ENCODE measurements around the gene PRKG1. TPM values are rescaled to one million over a fixed set of nuclear protein-coding genes. Genes with fewer than 3 reads are reported as not detected.

The PRKG1 gene
- total RNA-seq, 1 experiment from 2014 or later: 10.4 TPM

GRCh38 chr10:51073453-51074237 lies 642 bp upstream of the PRKG1 start:
- H2AK5ac ChIP-seq (ENCODE audit: insufficient read length, low read length): no peak overlapping the region
- TF ChIP-seq CTCF (conservative IDR thresholded peaks at IDR 0.05): no peak
- no peak overlapping the region for H2AFZ ChIP-seq (ENCODE audit: low read length)
- H3K4ac ChIP-seq (ENCODE audit: low read depth, low read length): no peak overlapping the region
- H4K91ac ChIP-seq (ENCODE audit: insufficient read length, low read depth, low read length): no peak overlapping the region
- H4K20me1 ChIP-seq (ENCODE audit: control insufficient read depth, insufficient read depth, insufficient read length): no peaks in the 10 kb centered on the region
- H3K14ac ChIP-seq (ENCODE audit: insufficient read depth, low read length): peak overlapping the region; percentile 21
- H3K79me1 ChIP-seq (ENCODE audit: insufficient read depth, low read depth, low read length, poor library complexity, severe bottlenecking): no peaks in the 10 kb centered on the region
- H3K27me3 ChIP-seq (ENCODE audit: insufficient read depth, low read length): no peaks in the 10 kb centered on the region; the same call in 1 of the 2 replicates
- no peak overlapping the region for H2BK15ac ChIP-seq (ENCODE audit: low read depth, low read length)
- peak; percentile 63 for DNase-seq
- H3K9ac ChIP-seq (ENCODE audit: extremely low read depth, insufficient read length, low read length): peak overlapping the region; percentile 20
- no peak overlapping the region for H2BK5ac ChIP-seq (ENCODE audit: insufficient read length, low read length)
- WGBS (ENCODE audit: extremely low coverage, insufficient read length, low lambda C conversion rate): no CpG with 5 or more reads among the region's 50 CpGs
- no peak overlapping the region for H3K27ac ChIP-seq (ENCODE audit: insufficient read length, low read depth, low read length)
- Mint-ChIP-seq H3K27me3 (ENCODE audit: low read depth) (peaks cover 38% of the 10 kb centered on the region), H3K4me3 (peak overlapping the region; percentile 93 to 94), H3K36me3 (ENCODE audit: insufficient read depth in 1 of 3, low read depth in 3 of 3) (no peaks in the 10 kb centered on the region; a peak in 1 of 7 replicates), H3K27ac (peak overlapping the region in 2 of 3 experiments; percentile 28 to 83; a peak in 2 of 7 replicates), H3K9me3 (no peaks in the 10 kb centered on the region), H3K4me1 (peaks cover 25 to 31% of the 10 kb centered on the region in 2 experiments)
- peak overlapping the region; percentile 1 for H3K18ac ChIP-seq (ENCODE audit: insufficient read length, low read depth, low read length)
- H3K4me1 ChIP-seq (ENCODE audit: insufficient read depth, low read length): peaks cover 6% of the 10 kb centered on the region
- H3K23ac ChIP-seq (ENCODE audit: insufficient read length, low read depth, low read length): no peak overlapping the region
- peaks cover 17% of the 10 kb centered on the region for H3K23me2 ChIP-seq (ENCODE audit: insufficient read length, low read depth, low read length, poor library complexity, severe bottlenecking)
- no peak overlapping the region for H4K8ac ChIP-seq (replicated peaks; ENCODE audit: insufficient read length, low read depth, low read length)
- no peaks in the 10 kb centered on the region for H3K79me2 ChIP-seq (ENCODE audit: insufficient read depth, low read length)
- H3K56ac ChIP-seq (ENCODE audit: insufficient read length, low read depth, low read length): no peak overlapping the region
- no peak overlapping the region for H3T11ph ChIP-seq (ENCODE audit: low read length)
- H2BK12ac ChIP-seq (ENCODE audit: insufficient read length, low read depth, low read length): no peak overlapping the region
- H4K5ac ChIP-seq (ENCODE audit: insufficient read length, low read depth, low read length): no peak overlapping the region
- H2BK20ac ChIP-seq (ENCODE audit: low read depth, low read length, poor library complexity, severe bottlenecking): no peak overlapping the region
- H2BK120ac ChIP-seq (ENCODE audit: low read depth, low read length, poor library complexity, severe bottlenecking): no peak overlapping the region
- H3K4me2 ChIP-seq (ENCODE audit: insufficient read depth, insufficient read length, low read length): peak overlapping the region; percentile 78
- H3K9me3 ChIP-seq (ENCODE audit: control insufficient read depth, low read depth, low read length): no peaks in the 10 kb centered on the region

All from H9 (cell line).